ENCODE measurements around the gene NUMA1. TPM values are rescaled to one million over a fixed set of nuclear protein-coding genes. Genes with fewer than 3 reads are reported as not detected.

Gene NUMA1
- total RNA-seq (2014; rRNA removed; shearing (Covaris generic)): 96.8 and 104 TPM in 2 replicates
- polyA plus RNA-seq (2015; cell fraction: cytosol; rRNA removed): 35.8 and 42.1 TPM in 2 replicates
- 156 and 181 TPM in 2 replicates for polyA plus RNA-seq (2015; cell fraction: nucleus; rRNA removed)

- DNase-seq (ENCODE audit: low read depth): peak; percentile 100
These were observed at the start of gene NUMA1, which contains the start of gene LRRC51 for GRCh38 chr11:72080326-72081183. Gene NUMA1, minus strand, starts transcription at chr11:72080542. Its CDS starts 44,599 bp downstream, at chr11:72035943. Gene LRRC51, plus strand, starts transcription at chr11:72080850. Its CDS starts 8,234 bp downstream, at chr11:72089084.

DNA sequence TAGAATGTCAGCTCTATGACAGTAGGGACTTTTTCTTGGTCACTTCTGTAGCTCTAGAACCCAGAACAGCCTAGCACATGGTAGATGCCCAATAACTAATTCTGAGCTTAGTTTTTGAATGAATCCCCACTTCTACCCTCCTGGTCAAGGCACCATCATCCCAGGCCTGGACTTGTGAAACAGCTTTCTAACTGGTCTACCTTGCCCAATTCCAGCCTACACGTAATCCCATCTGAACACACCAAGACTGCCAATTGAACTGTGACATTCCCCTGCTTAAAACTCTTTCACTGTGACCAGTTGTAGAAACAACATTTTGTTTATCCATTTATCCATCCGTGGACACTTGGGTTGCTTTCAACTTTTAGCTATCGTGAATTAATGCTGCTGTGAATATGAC is 49.0 kb upstream of the NUMA1 start:
- no peak for DNase-seq (ENCODE audit: low read depth)

- DNase-seq (ENCODE audit: low read depth): no peak
These were observed 47.6 kb upstream of the NUMA1 start for GRCh38 chr11:72127923-72128322.

GRCh38 chr11:72125956-72126355 is 45.6 kb upstream of the NUMA1 start:
- DNase-seq (ENCODE audit: low read depth): no peak

DNA sequence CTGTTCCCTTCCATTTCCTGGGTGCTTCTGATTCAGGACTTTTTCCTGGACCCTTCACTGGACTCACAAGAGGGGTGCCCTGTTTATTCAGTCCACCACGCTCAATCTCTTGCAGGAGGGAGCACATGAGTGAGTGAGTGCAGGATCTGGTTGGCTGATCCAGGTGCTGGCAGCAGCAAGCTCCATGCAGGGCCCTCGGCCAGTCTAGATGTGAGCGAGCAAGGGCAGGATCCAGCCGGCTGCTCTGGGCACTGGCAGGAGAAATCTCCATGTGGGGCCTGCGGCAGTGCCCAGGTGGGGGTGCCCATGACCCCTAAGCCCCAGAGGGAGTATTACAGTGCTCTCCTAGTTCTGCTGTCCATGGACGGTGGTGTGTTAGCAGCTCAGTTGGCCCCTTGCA is 43.7 kb upstream of the NUMA1 start:
- no peak for DNase-seq (ENCODE audit: low read depth)

GRCh38 chr11:72123117-72123653 is 42.8 kb upstream of the NUMA1 start:
- DNase-seq (ENCODE audit: low read depth): no peak

DNA sequence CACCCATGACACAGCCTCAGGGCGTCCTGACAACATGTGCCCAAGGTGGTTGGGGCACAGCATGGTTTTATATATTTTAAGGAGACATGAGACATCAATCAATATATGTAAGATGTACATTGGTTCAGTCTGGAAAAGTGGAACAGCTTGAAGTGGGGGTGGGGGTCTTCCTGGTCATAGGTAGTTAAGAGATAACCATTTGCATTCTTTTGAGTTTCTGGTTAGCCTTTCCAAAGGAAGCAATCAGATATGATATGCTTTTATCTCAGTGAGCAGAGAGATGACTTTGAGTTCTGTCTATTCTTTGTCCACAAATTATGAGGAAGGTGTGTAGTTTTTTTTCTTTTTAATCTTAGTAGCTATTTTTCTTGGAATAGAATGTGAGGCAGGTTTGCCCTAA is 42.3 kb upstream of the NUMA1 start:
- DNase-seq (ENCODE audit: low read depth): no peak

GRCh38 chr11:72120930-72121329 is 40.6 kb upstream of the NUMA1 start:
- no peak for DNase-seq (ENCODE audit: low read depth)

DNA sequence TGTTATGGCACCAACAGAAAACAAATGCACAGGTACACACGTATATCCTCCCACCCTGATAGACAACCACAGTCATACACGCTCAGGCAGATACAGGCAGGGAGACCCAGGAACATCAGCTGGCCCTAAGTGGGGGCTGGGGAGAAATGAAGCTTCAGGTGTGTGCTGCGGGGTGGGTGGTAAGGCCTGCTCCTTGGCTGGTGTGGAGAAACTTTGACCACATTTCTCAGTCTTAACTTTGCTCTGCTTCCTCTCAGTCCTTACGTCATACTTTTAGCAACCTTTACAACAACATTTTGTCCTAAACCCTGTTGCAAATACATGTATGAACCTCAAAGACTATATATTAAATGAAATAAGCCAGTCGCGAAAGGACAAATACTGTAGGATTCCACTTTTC is 38.9 kb upstream of the NUMA1 start:
- DNase-seq (ENCODE audit: low read depth): no peak

DNA sequence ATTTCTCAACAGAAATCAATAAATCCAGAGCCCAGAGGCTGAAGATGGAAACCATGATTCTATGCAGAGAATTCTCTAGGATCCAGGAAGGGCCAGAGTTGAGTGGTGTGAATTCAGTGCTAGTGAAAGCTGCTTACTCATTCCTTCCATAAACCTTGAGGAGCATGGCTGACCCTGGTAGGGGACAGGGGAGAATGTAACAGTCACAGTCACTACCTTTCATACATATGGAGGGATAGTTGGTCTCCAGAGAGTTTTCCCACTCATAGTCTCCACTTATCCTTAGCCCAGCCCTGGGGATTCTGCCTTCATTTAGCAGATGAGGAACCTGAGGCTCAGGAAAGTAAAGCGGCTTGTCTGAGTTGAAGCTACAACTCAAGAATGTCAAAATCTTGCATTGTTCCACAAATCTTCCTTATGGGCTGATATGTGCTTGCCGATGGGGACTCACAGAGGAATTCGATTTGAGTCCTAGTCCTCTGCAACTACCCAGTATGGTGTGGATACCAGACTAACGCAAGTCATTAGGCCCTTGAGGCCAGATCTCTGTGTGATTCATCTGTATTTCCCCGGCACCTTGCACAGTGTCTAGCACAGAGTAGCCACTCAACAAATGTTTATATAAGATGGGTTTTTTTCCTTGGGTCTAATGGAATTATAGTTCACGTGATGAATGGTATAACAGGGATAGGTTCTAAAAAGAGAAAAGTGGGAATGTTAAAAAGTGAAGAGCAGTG is 35.8 kb upstream of the NUMA1 start:
- DNase-seq (ENCODE audit: low read depth): no peak

GRCh38 chr11:72114570-72114969 is 34.2 kb upstream of the NUMA1 start:
- no peak for DNase-seq (ENCODE audit: low read depth)

GRCh38 chr11:72112978-72113808 is 32.9 kb upstream of the NUMA1 start:
- peak; percentile 19 for DNase-seq (ENCODE audit: low read depth)

- DNase-seq (ENCODE audit: low read depth): peak; percentile 99
These were observed 32.0 kb upstream of the NUMA1 start, which contains the start of gene ANAPC15 for GRCh38 chr11:72112143-72112977. Gene ANAPC15, minus strand, starts transcription at chr11:72112695. Its CDS starts 1,419 bp downstream, at chr11:72111276.

- no peak for DNase-seq (ENCODE audit: low read depth)
These were observed 31.2 kb upstream of the NUMA1 start for GRCh38 chr11:72111300-72112142.

DNA sequence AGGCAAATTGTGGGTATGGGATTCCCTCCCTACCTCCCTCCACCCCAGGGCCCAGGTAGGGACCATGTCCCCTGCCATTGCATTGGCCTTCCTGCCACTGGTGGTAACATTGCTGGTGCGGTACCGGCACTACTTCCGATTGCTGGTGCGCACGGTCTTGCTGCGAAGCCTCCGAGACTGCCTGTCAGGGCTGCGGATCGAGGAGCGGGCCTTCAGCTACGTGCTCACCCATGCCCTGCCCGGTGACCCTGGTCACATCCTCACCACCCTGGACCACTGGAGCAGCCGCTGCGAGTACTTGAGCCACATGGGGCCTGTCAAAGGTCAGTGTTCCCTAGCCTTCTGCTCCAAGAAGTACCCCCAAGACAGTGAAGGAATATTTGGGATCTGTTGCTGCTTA is 25.5 kb upstream of the NUMA1 start, which contains the start of gene TOMT:
Gene TOMT (plus strand): TSS at position 37 of the 400 bp plus-strand sequence. CDS start 28 bp downstream, at position 65.
- DNase-seq (ENCODE audit: low read depth): no peak

- no peak for DNase-seq (ENCODE audit: low read depth)
These were observed 23.4 kb upstream of the NUMA1 start for GRCh38 chr11:72103754-72104167.

GRCh38 chr11:72102946-72103753 is 22.8 kb upstream of the NUMA1 start, which contains the start of gene LAMTOR1:
Gene LAMTOR1, minus strand, starts transcription at chr11:72103297. Its CDS starts 73 bp downstream, at chr11:72103224.
- peak; percentile 97 for DNase-seq (ENCODE audit: low read depth)

GRCh38 chr11:72102631-72102945 is 22.2 kb upstream of the NUMA1 start:
- no peak for DNase-seq (ENCODE audit: low read depth)
